Fibroblast of mammary gland (primary cell): ENCODE measurements around the gene RAB27B.

Experiments used
- DNase-seq: peaks from one replicate; pipeline ENCODE4 v3.0.0-alpha.2; 2010; ENCODE audit warnings: low read depth
- H3K4me3 ChIP-seq: 2 replicates; pipeline ENCODE4 v1.5.1; 2011; ENCODE audit warnings: low read depth, mild to moderate bottlenecking, low read length, moderate library complexity; ENCODE audit not compliant: control insufficient read depth
- TF ChIP-seq, protein P1 (sequence below): conservative IDR thresholded peaks from 2 replicates; pipeline ENCODE4 v1.5.1; 2011; ENCODE audit warnings: low read depth, low read length, inconsistent platforms; ENCODE audit not compliant: control insufficient read depth, insufficient read depth

The RAB27B gene

GRCh38 chr18:54787616-54788015, 40.7 kb upstream of the RAB27B start:
- DNase-seq, result peak; percentile 62
- no peak overlapping the region for H3K4me3 ChIP-seq
- TF ChIP-seq, protein P1, sequence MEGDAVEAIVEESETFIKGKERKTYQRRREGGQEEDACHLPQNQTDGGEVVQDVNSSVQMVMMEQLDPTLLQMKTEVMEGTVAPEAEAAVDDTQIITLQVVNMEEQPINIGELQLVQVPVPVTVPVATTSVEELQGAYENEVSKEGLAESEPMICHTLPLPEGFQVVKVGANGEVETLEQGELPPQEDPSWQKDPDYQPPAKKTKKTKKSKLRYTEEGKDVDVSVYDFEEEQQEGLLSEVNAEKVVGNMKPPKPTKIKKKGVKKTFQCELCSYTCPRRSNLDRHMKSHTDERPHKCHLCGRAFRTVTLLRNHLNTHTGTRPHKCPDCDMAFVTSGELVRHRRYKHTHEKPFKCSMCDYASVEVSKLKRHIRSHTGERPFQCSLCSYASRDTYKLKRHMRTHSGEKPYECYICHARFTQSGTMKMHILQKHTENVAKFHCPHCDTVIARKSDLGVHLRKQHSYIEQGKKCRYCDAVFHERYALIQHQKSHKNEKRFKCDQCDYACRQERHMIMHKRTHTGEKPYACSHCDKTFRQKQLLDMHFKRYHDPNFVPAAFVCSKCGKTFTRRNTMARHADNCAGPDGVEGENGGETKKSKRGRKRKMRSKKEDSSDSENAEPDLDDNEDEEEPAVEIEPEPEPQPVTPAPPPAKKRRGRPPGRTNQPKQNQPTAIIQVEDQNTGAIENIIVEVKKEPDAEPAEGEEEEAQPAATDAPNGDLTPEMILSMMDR, result no peak

DNA sequence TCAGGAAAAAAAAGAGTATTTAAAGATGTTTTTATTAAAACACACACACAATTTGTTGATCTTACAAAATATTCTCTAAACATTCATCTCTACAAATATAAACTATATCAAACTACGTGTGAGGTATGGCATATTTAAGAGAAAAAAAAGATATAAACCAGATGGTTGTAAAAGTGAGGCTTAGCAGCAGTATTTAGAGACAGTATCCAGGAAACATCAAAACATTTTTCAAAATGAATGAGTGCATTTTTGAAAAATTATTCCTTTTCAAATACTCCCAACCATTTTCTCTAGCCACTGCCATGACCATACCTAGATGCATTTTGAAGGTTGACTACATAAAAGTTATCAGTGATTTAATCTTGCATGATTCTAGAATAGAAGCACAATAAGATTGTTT, 38.2 kb upstream of the RAB27B start:
- no peak for DNase-seq
- TF ChIP-seq, protein P1, result no peak
- no peak overlapping the region for H3K4me3 ChIP-seq

- TF ChIP-seq, protein P1, result no peak
- no peak overlapping the region for H3K4me3 ChIP-seq
- DNase-seq, result no peak
Observed at GRCh38 chr18:54791657-54792056, 36.6 kb upstream of the RAB27B start.

DNA sequence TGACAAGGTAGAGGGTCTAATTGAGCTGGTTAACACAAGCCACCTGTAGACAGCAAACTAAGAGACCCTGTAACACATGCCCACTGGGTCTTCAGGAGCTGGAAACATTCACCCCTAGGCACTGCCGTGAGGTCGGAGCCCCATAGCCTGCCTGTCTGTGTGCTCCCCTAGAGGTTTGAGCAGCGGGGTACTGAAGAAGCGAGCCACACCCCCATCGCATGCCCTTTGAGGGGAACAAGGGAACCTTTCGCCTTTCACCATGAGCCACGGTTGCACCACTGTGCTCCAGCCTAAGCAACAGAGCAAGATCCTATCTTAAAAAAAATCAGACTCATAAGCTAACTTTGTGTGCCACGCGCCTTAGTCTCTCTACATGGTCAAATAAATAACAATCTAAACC, 36.2 kb upstream of the RAB27B start:
- no peak for DNase-seq
- no peak overlapping the region for H3K4me3 ChIP-seq
- TF ChIP-seq, protein P1, result no peak

DNA sequence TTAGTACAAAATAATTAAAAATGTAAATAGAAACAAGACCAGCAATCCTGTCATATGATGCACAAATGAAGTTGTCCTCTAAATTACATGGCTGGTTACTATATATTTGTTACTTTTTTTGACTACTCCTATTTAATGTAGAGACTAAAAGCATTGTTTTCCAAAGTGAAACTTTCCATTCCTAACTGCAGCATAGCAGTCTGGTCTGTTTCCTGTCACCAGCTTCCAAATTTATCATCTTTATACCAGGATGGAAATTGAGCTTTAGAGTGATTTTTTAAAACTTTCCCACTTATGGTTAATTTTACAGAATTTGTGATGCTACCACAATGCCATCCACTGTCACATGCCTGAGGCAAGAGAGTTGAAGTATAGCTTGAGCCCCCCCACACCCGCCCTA, 33.5 kb upstream of the RAB27B start:
- TF ChIP-seq, protein P1, result no peak
- no peak for DNase-seq
- no peak overlapping the region for H3K4me3 ChIP-seq

DNA sequence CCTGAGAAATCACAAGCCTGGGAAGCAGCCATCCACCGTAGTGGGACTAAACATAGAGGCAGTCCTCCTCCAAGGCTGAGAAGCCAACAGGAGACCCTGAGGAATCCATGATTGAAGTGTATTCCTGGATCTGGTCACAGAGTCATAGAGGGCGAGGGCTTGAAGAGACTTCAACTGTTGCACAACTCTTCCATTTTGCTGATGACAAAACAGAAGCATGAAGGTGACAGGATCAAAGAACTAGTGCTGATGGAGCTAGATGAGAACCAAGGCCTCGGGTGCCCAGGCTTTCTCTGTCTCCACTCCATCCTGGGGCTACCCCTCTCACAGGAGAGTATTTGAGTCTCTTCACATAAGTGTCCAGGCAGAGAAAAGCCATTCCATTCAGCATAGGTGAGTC, 30.1 kb upstream of the RAB27B start:
- TF ChIP-seq, protein P1, result no peak
- H3K4me3 ChIP-seq, result no peak overlapping the region
- DNase-seq, result no peak

DNA sequence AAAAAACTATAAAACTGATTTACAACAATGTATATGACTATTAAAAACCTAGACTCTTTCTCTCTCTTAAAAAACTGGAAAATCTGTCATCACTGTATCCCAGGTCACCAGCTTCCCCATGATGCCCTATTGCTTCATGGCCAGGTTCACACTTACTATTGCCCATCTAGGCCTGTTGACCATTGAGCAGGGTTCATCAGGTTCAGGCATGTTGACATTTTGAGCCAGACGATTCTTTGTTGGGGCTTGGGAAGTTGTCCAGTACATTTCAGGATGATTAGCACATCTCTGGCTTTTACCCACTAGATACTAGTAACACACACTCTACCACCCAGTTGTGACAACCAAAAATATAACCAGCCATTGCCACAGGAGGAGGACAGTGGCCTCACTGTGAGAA, 26.9 kb upstream of the RAB27B start:
- H3K4me3 ChIP-seq, result no peak overlapping the region
- DNase-seq, result peak; percentile 15
- TF ChIP-seq, protein P1, result no peak
